Spinal cord (tissue), 10 donors: Measurements from ENCODE around the gene NAA40. TPM values are rescaled to one million over a fixed set of nuclear protein-coding genes. Genes with fewer than 3 reads are reported as not detected.

Source experiments
- DNase-seq, 6 donors: peaks; one replicate each; pipeline versions ENCODE4 v3.0.0 to v3.0.0-alpha.2; 2013 to 2015; ENCODE audit warnings: low spot score in 6 of 6, low read depth in 4 of 6
- H3K27ac ChIP-seq: one replicate; pipeline ENCODE4 v1.5.1; 2013; ENCODE audit warnings: low read depth, low read length, control low read depth
- H3K27me3 ChIP-seq: one replicate; pipeline ENCODE4 v1.6.1; 2013; ENCODE audit warnings: low read length; ENCODE audit not compliant: control insufficient read depth, insufficient read depth
- H3K36me3 ChIP-seq: one replicate; pipeline ENCODE4 v1.6.1; 2013; ENCODE audit warnings: low read length; ENCODE audit not compliant: control insufficient read depth, insufficient read depth
- H3K4me1 ChIP-seq: one replicate; pipeline ENCODE4 v1.6.1; 2013; ENCODE audit warnings: low read length; ENCODE audit not compliant: control insufficient read depth, insufficient read depth
- H3K4me3 ChIP-seq: one replicate; pipeline ENCODE4 v1.5.1; 2013; ENCODE audit warnings: low read depth, low read length, control low read depth
- H3K9me3 ChIP-seq: one replicate; pipeline ENCODE4 v1.6.1; 2013; ENCODE audit warnings: low read length; ENCODE audit not compliant: control insufficient read depth, insufficient read depth
- WGBS: methylation state at CpG from one replicate; pipeline ENCODE4 v1.1.5; 2013; ENCODE audit warnings: missing lambda C conversion rate; ENCODE audit not compliant: insufficient coverage; 5-methylcytosine and 5-hydroxymethylcytosine counted together
- polyA plus RNA-seq, 2 donors: library from polyadenylated mRNA; unstranded; fragments of 120-200 nt; gene quantifications; one replicate each; pipeline ENCODE4 v1.2.1, GENCODE V29; 2013; ENCODE audit not compliant: insufficient read length in 2 of 2
- total RNA-seq, 2 donors: library from RNA; depleted of rRNA in 1 of 2; stranded (reverse); fragments of 120-200 nt in 1 of 2; fragments of >200 nt in 1 of 2; gene quantifications; one replicate each; pipeline versions ENCODE4 v1.2.3 to v1.2.4, GENCODE V29; 2013 to 2014
- donor health status: healthy.

Gene NAA40
- total and polyA plus RNA-seq, 4 donors: 11.6 to 51.3 (median 29.4) TPM

DNA sequence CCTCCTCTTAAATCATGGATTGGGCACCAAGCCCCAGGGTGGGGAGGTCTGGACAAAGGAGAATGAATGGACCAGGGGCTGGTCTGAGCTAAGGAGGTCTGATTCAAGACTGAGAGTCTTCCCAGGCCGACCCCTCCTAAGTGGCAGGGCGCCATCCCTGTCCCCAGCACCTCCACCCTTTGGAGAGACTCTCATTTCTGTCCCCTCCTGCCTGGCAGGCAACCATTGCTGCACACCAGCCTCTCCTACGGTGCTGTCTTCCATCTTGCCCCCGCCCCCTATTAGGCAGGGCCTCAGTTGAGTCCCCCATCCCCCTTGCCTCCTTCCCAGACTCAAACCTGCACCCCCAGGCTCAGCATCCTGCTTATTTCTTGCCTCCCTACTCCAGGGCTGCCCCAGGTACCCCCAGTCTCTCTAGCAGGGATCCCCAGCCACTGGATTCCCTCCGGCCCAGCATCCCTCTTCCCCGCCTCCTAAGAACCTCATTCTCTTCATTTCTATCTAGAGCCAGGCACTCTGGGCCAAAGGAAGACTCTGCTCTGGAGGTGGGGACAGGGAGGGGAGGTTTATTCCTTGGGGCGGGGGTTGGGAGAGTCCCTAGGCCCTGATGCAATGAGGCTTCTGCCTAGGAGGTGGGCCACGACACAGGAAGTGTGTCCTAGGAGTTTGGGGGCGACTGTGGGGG lies 20.2 kb upstream of the NAA40 start:
- DNase-seq: peak in 2 of 6 donors; percentile 68 to 72
- no peak overlapping the region for H3K4me3 ChIP-seq
- peaks cover 72% of the 10 kb centered on the region for H3K4me1 ChIP-seq
- H3K27ac ChIP-seq: peak overlapping the region; percentile 86
- WGBS: 30% methylated on average over 5 of the region's 9 CpGs
- no peaks in the 10 kb centered on the region for H3K27me3 ChIP-seq
- peaks cover 20% of the 10 kb centered on the region for H3K36me3 ChIP-seq
- H3K9me3 ChIP-seq: no peaks in the 10 kb centered on the region

DNA sequence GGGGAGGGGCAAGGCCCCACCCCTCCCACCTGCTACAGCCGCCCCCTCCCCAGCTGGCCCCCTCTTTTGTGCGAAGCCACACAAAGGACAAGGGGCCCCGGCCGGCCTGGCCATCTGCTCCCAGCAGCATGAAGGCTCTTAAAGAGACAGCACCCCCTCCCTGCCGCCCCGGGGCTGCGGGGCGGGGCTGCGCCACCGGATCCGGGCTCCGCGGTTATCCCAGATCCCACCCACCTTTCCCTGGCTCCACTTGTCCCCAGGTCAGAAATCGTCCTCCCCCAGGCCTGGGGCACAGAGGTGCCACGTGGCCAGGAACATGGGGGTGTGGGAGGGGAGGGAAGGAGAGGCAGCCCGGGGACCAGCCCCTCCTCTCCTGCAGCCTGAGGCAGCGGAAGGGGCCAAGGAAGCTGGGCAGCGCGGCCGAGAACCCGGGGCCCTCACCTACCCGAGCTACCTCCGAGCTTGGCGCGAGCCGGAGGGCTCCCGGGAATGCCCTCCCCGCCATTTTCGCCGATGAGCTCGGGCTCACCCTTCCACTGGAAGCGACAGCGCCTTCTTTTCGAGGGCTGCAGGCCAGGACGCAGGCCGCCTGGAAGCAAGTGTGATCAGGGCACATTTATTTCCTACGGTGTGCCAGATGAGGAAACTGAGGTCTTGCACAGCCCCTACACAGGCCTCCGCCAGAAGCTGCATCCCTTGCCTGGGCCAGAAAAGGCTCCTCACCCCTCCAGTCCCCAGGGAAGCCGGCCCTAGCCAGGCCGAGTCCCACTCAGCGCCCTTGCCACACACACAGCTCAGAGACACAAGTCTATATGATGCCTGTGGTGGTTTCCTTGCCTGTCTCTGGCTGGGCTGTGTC lies 19.3 kb upstream of the NAA40 start:
- peak in 2 of 6 donors; percentile 77 to 78 for DNase-seq

DNA sequence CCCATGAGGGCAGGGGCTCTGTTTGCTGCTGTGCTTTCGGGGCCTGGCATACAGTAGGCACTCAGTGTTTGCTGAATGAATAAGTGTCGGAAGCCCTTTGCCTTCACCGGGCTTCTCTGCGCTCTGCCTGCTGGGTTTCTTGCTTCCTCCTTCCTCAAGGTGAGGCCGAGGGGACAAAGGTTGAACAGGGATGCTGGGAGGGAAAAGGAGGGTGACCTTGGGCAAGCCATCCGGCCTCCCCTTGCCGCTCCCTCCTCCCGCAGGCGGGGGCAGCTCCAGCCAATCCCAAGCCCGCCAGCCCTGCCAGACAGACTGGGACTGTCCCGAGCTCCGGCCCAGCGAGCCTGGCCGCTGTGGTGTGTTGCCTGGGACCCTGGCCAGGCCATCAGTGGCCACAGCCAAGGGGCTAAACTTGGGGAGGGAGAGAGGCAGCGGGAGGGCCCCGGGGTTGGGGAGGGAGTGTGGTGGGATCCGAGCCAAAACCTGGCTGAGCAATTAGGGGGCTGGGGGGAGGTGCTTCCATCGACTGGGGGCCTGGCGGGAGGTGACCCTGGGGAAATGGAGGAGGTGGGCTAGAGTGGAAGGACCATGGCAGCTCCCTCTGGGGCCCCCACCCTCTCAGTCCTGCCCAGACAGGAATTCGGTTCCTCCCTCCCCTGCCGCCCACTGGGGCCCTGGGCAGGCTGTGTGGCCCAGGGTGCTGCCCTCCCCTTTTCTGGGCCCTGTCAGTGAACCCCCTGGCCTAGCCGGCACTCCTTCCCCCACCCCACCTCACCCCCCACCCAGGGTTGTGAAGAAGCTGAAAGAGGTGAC lies 18.5 kb upstream of the NAA40 start:
- Histone ChIP-seq H3K36me3 (peaks cover 4% of the 10 kb centered on the region), H3K4me3 (no peak overlapping the region), H3K4me1 (peaks cover 55% of the 10 kb centered on the region), H3K27ac (peak overlapping the region; percentile 86), H3K27me3 (no peaks in the 10 kb centered on the region), H3K9me3 (no peaks in the 10 kb centered on the region)
- WGBS: 26% methylated on average over 20 of the region's 22 CpGs
- DNase-seq: peak in 2 of 6 donors; percentile 63 to 83

More for the DNA sequence above, 19.3 kb upstream of the NAA40 start:
- peak overlapping the region; percentile 31 for H3K4me3 ChIP-seq
- peaks cover 63% of the 10 kb centered on the region for H3K4me1 ChIP-seq
- peaks cover 12% of the 10 kb centered on the region for H3K36me3 ChIP-seq
- peak overlapping the region; percentile 86 for H3K27ac ChIP-seq
- no peaks in the 10 kb centered on the region for H3K9me3 ChIP-seq
- 9% methylated on average over 34 of the region's 41 CpGs for WGBS
- no peaks in the 10 kb centered on the region for H3K27me3 ChIP-seq

DNA sequence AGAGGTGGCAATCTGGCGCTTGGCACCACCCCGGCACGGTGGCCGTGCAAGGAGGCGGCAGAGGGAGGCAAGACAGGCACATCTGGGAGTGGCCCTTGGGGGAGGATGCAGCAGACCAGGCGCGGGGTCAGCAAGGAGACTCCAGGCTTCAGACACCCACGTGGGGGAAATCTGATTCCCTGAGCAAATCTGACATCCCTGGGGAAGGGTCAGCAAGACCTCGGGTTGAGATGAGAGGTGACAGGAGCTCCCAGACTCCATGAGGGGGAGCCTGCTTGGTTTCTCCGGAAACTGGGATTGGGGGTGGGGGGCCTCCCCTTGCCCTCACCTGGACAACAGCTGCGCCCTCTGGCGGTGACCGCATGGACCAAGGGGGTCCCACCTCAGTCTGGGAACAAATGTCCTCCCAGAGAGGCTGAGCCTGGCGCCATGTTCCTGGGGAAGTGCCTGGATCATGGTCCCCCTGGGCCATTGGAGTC lies 17.8 kb upstream of the NAA40 start:
- Histone ChIP-seq H3K27ac (no peak overlapping the region), H3K4me1 (peaks cover 50% of the 10 kb centered on the region), H3K36me3 (peaks cover 3% of the 10 kb centered on the region), H3K9me3 (no peaks in the 10 kb centered on the region), H3K4me3 (no peak overlapping the region), H3K27me3 (no peaks in the 10 kb centered on the region)
- peak in 1 of 6 donors; percentile 36 for DNase-seq
- WGBS: 28% methylated on average over 14 of the region's 14 CpGs

DNA sequence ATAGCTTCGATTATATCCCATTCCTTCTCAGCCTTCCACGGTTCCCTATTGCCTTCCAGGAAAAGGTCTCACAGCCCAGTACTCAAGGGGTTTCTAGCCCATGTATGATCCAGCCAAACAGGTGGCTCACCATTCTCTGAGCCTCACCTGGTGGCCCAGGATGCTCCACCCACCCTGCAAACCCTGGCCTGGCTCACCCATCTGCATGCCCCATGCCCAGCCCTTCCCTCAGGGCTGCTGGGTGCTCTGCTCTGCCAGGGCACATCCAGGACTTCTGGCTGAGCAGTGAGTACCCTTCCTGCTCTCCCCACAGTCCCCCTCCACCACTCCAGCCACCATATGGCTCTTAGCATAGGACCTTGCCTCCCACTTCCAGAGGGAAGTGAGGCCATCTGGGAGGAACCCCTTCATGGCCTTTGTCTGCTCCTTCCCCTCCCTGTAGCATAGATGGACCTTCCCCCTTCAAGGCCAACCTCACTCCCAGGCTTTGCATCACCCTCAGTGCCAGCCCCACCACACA lies 16.1 kb upstream of the NAA40 start:
- H3K4me3 ChIP-seq: no peak overlapping the region
- peaks cover 36% of the 10 kb centered on the region for H3K4me1 ChIP-seq
- H3K36me3 ChIP-seq: peaks cover 3% of the 10 kb centered on the region
- H3K27me3 ChIP-seq: no peaks in the 10 kb centered on the region
- H3K9me3 ChIP-seq: no peaks in the 10 kb centered on the region
- DNase-seq: no peak
- H3K27ac ChIP-seq: no peak overlapping the region
- 73% methylated on average over 2 of the region's 2 CpGs for WGBS

DNA sequence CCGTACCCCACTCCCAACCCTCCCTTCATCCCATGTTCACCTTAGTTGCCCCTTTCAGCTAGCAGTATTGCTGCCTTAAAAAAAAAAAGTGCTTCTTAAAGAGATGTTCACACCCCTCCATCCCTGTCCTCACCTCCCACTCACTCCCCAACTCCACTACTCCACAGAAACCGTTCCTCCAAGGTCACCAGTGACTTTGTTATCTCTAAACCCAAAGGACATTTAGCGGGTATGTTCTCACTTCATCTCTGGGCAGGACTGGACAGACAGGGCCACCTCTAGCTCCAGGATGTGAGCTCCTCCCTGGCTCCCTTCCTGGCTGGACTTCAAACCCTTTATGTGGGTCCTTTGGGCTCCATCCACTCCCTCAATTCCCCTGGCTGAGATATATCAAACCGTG lies 15.5 kb upstream of the NAA40 start:
- peaks cover 3% of the 10 kb centered on the region for H3K36me3 ChIP-seq
- no peak overlapping the region for H3K27ac ChIP-seq
- no peaks in the 10 kb centered on the region for H3K27me3 ChIP-seq
- DNase-seq: no peak
- H3K4me3 ChIP-seq: no peak overlapping the region
- WGBS: 67% methylated on average over 4 of the region's 4 CpGs
- no peaks in the 10 kb centered on the region for H3K9me3 ChIP-seq
- H3K4me1 ChIP-seq: peaks cover 30% of the 10 kb centered on the region

DNA sequence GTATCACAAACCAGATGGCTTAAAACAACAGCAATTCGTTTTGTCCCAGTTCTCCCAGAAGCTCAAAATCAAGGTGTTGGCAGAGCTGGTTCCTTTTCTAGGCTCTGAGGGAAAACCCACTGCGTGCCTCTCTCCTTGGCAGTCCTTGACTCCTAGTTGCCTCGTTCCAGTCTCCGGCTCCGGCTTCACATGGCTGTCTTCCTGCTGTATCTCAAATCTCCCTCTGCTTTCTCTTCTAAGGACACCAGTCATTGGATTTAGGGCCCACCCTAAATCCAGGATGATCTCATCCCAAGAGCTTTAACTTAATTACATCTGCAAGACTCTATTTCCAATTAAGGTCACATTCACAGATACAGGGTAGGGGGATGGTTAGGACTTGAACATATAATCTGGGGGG lies 9.2 kb upstream of the NAA40 start:
- Histone ChIP-seq H3K27ac (no peak overlapping the region), H3K4me1 (peaks cover 6% of the 10 kb centered on the region), H3K4me3 (no peak overlapping the region), H3K36me3 (no peaks in the 10 kb centered on the region), H3K9me3 (no peaks in the 10 kb centered on the region), H3K27me3 (no peaks in the 10 kb centered on the region)
- DNase-seq: no peak
- WGBS: 77% methylated on average over 5 of the region's 5 CpGs

DNA sequence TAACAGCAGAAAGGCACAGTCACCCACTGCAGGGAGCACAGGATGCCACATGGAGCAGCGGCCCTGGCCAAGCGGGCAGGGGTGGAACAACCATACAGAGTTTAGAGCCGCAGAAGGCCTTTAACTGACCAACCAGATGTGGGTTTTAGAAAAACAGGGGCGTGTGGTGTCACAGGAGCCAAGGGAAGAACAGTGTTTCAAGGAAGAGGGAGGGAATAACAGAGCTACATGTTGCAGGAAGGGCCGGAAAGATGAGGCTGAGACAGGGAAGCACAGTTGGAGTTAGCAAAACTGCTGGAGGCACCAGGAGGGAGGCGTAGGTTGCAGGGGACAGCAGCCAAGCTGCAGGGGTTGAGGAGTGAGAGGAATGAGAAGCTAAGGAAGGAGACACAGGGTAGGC lies 7.8 kb upstream of the NAA40 start:
- Histone ChIP-seq H3K27ac (peak overlapping the region; percentile 25), H3K4me1 (peaks cover 6% of the 10 kb centered on the region), H3K36me3 (no peaks in the 10 kb centered on the region), H3K9me3 (no peaks in the 10 kb centered on the region), H3K4me3 (no peak overlapping the region), H3K27me3 (no peaks in the 10 kb centered on the region)
- 63% methylated on average over 6 of the region's 6 CpGs for WGBS
- DNase-seq: no peak

DNA sequence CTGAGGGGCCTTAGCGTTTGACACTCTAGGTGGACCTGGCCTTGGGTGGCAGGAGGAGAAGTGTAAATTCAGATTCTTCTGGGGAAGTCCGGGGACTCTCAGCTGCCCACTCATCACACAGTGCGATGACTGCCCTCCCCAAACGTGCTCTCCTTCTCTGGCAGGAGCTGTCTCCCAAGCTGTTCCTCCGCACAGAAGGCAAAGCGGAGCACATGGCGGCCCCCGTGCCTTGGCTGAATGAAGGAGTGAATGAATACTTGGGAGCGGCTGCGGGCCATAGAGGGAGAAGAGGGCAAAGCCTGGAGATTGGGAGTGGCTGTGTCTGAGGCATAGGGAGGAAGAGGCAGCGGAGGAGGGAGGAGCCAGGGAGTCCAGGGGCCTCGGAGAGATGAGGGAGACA lies 6.9 kb upstream of the NAA40 start:
- H3K27me3 ChIP-seq: no peaks in the 10 kb centered on the region
- no peak overlapping the region for H3K4me3 ChIP-seq
- 64% methylated on average over 11 of the region's 12 CpGs for WGBS
- no peaks in the 10 kb centered on the region for H3K9me3 ChIP-seq
- DNase-seq: no peak
- peaks cover 6% of the 10 kb centered on the region for H3K4me1 ChIP-seq
- no peak overlapping the region for H3K27ac ChIP-seq
- H3K36me3 ChIP-seq: no peaks in the 10 kb centered on the region
